NB4 (cell line): ENCODE measurements around the gene CDH26.
A peak's percentile ranks its signal among the peaks of the same experiment; 100 is the strongest.

ENCODE experiments used
- DNase-seq: peaks from one replicate; pipeline ENCODE4 v3.0.0; 2010; ENCODE audit warnings: low read depth
- H3K4me3 ChIP-seq: one replicate; pipeline ENCODE4 v1.5.1; 2011; ENCODE audit warnings: mild to moderate bottlenecking, low read depth, low read length, moderate library complexity
- CTCF ChIP-seq: IDR thresholded peaks from one replicate; pipeline ENCODE4 v1.5.1; 2012; ENCODE audit warnings: low read depth, low read length
- MAX ChIP-seq: IDR thresholded peaks from 2 replicates; pipeline ENCODE4 v1.6.1; 2011; ENCODE audit warnings: low read depth, low read length
- MYC ChIP-seq: IDR thresholded peaks from 2 replicates; pipeline ENCODE4 v1.6.1; 2011; ENCODE audit warnings: low read depth, low read length
- POLR2A ChIP-seq: IDR thresholded peaks from 2 replicates; pipeline ENCODE4 v1.6.1; 2011; ENCODE audit warnings: mild to moderate bottlenecking; ENCODE audit not compliant: insufficient read length; ENCODE audit errors: extremely low read depth

Gene CDH26

GRCh38 chr20:60010689-60011458 lies 52.7 kb downstream of the CDH26 start:
- TF ChIP-seq MAX (no peak), MYC (no peak), POLR2A (no peak), CTCF (no peak)
- no peak overlapping the region for H3K4me3 ChIP-seq
- no peak for DNase-seq

GRCh38 chr20:60011512-60012507 lies 53.6 kb downstream of the CDH26 start:
- no peak overlapping the region for H3K4me3 ChIP-seq
- TF ChIP-seq CTCF (no peak), POLR2A (no peak), MAX (peak; percentile 64), MYC (peak; percentile 51; the same call in 1 of the 2 replicates)
- peak; percentile 62 for DNase-seq

DNA sequence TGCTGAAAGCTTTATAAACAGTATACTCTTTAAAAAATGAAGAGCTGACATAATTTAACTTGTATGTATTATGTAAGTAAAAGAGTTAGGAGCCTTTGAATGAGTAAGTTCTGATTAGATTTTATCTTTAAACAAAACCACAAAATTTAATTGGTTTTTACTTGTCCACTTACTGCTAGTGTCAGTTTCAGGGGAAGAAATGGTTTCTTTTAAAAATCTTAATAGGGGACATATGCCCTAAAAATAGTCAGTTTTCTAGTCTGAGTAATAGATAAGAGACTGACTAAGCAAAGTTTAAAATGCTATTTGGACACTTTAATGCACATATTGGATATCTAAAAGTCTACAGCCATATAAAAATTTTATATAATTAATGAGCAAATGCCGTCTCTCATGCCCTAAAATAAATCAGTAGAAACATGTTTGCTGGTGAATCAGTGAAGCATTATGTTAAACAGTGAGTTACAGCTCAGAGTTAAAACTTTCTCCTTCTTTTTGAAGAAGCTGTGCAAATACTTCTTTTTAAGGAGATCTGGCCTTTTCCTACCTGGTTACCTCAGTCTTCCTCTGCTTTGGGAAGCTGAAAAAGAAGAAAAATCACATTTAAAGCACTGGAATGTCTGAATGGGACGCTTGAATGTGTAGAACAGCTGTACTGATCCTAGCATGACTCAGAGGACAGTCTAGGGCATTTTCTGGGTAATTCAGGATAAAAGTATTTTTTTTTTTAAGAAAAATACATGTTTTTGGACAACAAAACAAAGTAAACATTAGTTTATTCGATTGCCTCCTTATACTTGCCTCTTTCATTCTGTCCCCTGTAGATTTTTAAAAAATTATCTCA lies 55.3 kb downstream of the CDH26 start:
- H3K4me3 ChIP-seq = no peak overlapping the region
- no peak for DNase-seq
- TF ChIP-seq MYC (no peak), CTCF (no peak), MAX (no peak), POLR2A (no peak)

GRCh38 chr20:60016406-60016805 lies 58.2 kb downstream of the CDH26 start:
- no peak for TF ChIP-seq MAX
- no peak for TF ChIP-seq CTCF
- TF ChIP-seq MYC = no peak
- no peak for TF ChIP-seq POLR2A
- no peak overlapping the region for H3K4me3 ChIP-seq
- DNase-seq = no peak

- DNase-seq = no peak
- no peak for TF ChIP-seq POLR2A
- no peak for TF ChIP-seq CTCF
- no peak for TF ChIP-seq MYC
- TF ChIP-seq MAX = no peak
- no peak overlapping the region for H3K4me3 ChIP-seq
These were observed 62.0 kb downstream of the CDH26 start for GRCh38 chr20:60020251-60020650.
